Dedifferentiated amniotic fluid mesenchymal stem cell (primary cell): ENCODE data around the gene TXNRD1.
A peak's percentile ranks its signal among the peaks of the same experiment; 100 is the strongest.

Source experiments
- DNase-seq: peaks from one replicate; pipeline ENCODE4 v3.0.0-alpha.2; 2016; ENCODE audit errors: extremely low spot score

TXNRD1 gene

GRCh38 chr12:104350211-104351056 is 134.9 kb downstream of the TXNRD1 start:
- DNase-seq = no peak

DNA sequence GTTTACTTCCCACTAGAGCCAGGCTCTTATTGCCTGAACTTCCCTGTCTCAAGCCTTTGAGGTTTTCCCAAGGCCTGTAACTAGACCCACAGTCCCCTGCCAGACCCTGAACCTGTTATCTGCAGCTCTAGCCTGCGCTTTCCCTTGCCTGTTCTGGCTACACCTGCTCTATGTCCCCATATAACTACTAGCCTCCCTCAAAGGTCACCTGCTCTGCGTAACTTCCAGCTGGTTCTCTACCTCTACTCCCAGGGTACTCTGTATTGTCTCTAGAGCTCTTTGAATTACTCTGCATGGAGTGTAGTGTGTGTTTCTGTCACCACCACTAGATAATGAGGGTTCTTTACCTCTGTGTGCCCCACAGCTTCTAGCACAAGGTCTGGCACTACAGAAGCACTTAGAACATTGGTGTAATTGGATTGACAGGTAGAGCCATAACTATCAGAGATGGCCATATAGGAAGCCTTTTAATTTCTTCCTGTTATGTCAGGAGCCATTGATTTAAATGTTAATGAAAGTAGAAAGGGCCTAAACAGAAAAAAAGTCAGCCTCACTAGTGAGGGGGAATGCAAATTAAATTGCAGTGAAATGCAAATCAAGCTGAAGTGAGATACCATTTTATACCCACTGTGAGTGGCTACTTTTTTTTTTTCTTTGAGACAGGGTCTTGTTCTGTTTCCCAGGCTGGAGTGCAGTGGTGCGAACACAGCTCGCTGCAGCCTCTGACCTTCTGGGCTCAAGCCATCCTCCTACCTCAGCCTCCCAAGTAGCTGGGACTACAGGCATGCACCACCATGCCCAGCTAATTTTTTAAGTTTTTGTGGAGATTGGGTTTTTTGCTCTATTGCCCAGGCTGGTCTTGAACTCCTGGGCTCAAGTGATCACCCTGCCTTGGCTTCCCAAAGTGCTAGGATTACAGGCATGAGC is 135.7 kb downstream of the TXNRD1 start:
- DNase-seq = no peak

- no peak for DNase-seq
These were observed 136.6 kb downstream of the TXNRD1 start for GRCh38 chr12:104352106-104352713.

DNA sequence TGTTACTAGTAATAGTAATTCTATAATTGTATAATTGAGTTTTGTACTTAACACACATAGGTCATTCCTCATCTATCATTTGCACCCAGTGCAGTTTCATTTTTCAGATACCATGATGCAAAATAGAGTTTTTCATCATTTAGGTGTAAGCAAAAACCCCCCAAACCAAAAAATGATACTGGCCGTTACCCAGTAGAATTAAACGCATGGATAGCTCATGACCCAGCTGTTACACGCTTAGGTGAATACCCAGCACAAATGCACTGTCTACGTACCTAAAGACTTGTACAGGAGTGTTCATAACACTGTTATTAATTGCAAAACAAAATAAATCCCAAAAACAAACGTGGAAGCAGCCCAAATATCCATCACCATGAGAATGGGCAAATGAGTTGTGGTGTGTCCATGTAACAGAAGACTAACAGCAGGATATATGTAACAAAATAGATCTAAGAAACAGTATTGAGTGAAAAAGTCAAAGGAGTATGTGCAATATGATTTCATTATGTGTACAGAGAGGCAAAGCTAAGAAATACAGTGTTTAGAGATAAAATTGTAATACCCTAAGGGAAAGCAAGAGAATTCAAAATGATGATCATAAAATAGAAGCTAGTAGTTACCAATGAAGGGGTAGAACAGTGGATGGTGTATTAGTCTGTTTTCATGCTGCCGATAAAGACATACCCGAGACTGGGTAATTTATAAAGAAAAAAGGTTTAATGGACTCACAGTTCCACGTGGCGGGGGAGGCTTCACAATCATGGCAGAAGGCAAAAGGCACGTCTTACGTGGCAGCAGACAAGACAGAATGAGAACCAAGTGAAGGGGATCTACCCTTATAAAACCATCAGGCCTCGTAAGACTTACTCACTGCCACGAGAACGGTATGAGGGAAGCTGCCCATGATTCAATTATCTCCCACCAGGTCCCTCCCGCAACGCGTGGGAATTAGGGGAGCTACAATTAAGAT is 137.7 kb downstream of the TXNRD1 start:
- DNase-seq = no peak

DNA sequence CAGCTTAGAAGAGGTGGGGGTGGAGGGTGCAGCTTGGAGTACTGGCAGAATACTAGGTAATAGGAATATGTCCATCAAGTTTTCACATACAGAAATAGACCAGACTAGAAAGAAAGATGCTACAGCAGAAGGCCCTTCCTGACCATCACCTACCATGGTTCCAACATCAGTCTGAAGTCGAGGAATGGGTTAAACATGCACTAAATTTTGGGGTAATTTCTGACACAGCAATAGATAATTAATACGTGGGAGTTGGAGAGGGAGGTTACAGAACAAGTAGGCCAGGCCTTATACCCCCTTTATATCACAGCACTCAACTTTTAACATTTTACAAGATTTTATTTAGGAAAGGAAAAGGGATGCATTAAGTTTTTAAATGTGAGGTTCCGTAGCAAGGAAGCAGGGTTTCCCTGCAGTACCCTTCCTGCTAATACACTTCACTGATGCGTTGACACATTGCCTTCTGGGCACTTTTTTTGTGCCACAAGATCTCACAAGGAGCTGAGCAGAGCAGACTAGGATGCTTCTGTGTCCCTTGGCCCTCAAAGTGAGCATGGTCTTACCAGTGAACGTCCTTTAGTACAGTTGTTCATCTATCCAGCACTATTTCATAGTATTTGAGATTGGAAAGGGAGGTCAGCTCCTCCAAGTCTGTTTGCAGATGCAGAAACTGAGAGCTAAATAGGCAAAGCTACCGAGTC is 138.7 kb downstream of the TXNRD1 start:
- no peak for DNase-seq

DNA sequence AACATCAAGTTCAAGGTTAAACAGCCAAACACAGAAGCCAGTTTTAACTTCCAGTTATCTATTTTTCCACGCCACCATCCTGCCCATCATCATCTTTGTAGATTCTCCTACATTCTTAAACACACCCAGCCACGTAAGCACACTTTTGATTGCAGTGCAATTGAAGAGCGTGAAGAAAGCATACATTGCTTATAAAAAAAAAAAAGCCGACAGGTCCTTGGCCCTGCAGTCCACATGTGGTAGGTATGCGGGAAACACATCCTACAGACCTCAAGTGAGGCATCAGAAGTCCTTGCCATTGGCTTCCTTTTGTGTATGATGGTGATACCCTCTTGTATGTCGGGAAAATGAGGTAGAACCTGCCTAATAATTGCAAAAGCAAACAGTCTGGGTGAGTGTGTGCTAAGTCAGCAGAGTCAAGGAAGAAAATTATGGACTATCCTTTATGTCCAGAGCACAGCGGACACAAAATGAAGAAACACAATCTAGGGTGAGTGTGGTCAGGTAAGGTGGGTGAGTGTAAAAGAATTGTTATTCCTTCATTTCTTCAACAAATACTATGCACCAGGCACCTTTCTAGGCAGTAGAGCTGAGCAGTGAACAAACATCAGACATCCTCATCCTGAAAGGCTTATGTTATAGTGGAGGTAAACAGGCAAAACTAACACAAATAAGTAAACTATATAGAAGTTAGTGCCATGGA is 139.4 kb downstream of the TXNRD1 start:
- no peak for DNase-seq

GRCh38 chr12:104355630-104356029 is 140.1 kb downstream of the TXNRD1 start:
- no peak for DNase-seq

GRCh38 chr12:104356231-104357115 is 140.9 kb downstream of the TXNRD1 start:
- no peak for DNase-seq

GRCh38 chr12:104357421-104357952 is 141.9 kb downstream of the TXNRD1 start:
- no peak for DNase-seq

DNA sequence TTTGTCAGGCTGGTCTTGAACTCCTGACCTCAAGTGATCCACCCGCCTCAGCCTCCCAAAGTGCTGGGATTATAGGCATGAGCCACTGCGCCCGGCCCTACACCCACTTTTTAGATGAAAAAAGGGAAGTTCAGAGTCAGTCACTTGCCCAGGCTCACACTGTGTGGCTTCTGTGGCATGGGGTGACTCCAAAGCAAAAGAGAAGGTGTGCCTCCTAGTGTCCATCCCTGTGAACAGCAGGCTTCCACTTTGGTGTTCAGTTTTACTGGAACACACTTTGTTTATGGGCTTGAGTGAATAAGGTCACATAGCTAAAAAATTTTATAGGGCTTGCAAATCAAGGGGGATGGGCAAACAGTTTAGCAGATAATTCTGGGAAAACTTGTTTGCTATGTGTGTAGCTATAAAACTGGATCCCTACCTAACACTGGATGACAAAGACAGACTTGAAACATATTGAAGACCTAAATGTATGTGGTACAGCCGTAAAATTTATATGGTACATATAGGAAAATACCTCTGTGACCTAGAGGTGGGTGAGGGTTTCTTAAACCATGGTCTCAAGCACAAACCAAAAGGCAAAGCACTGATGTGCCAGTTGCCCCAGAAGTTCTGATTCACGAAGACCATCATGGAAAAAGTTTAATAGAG is 142.9 kb downstream of the TXNRD1 start:
- DNase-seq = peak; percentile 37

GRCh38 chr12:104359216-104359615 is 143.6 kb downstream of the TXNRD1 start:
- DNase-seq = no peak

- no peak for DNase-seq
These were observed 144.6 kb downstream of the TXNRD1 start for GRCh38 chr12:104360157-104360556.

DNA sequence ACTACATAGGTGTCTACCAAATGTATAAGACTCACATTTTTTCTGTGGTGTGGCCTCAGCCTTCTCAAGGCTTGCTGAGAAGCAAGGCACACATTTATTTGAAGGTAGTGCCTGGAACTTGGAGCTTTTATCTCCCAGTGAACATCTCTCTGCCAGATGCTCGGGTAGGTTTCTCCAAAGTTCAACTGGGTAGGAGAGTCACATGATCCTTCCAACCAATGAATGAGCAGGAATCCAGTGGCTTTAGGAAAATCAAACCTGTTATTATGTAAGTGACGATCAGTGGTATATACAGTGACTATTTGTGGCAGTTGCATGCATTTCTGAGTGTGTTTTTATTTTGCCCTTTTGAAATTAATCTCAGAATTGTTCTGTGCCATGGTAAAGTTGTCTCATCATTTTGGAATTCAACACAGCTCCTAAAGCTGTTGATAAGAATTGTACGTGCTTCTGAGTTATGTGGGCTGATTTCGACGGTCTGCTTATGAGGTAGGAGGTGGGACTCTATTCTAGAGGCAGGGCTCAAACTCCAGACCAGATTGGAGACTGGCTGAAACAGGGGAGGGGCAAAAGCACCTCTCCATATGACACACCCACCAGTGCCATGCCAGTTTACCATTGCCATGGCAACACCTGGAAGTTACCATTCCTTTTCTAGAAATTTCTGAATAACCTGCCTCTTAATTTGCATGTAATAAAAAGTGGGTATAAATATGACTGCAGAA is 145.6 kb downstream of the TXNRD1 start:
- no peak for DNase-seq

DNA sequence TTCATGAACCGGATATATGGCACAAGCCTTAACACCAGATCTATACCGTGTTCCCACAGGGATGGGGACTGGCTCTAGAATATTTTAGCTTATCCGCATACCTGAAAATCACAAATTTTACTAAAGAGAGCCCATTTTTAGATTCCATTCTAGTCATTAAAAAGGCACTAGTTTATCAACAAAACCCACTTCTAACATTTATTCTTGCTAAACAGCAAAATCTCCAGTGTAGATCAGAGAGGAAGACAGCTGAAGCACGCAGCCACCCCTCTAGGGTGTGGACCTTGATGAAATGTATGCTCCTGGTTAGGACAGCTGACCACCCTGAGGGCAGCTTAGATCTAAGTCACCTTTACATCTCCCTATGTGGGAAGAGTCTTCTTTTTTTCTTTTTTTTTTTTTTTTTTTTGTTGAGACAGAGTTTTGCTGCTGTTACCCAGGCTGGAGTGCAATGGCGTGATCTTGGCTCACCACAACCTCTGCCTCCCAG is 150.4 kb downstream of the TXNRD1 start:
- no peak for DNase-seq

DNA sequence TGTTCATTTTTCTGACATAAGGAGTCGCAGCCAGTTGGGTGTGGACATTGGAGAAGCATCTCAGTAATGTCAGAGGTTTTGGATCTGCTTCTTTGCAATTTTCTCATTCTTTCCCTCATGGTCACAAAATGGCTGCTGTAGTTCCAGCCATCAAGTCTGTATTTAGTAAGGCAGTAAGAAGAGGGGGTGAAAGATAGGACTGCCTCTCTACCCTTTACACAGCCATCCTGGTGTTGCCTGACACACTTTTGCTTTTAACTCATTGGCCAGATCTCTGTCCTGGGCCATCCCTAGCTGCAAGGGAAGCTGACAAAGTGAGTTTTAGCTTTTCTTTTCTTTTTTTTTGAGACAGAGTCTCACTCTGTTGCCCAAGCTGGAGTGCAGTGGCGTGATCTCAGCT is 154.1 kb downstream of the TXNRD1 start:
- no peak for DNase-seq

GRCh38 chr12:104371043-104371870 is 155.7 kb downstream of the TXNRD1 start:
- DNase-seq = no peak
